ENCODE results near the gene C3orf85.

C3orf85 gene

DNA sequence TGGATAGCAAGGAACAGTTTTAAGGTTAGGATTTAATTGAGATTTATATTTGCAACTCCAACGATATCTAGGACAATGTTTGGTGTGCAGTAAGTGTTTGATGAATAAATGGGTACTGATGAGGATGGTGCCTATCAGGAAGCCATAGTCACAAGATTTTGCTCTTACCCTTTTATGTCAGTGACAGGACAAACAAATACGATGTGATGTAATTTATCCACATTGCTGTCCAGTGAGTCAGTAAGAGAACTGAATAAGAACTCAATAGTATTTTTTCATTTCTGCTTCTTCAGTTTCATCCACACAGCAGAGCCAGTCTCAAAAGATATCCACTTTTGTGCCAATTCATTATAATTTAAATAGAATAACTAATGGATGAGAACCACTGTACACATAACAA lies 18.5 kb downstream of the C3orf85 start:
- DNase-seq = no peak

DNA sequence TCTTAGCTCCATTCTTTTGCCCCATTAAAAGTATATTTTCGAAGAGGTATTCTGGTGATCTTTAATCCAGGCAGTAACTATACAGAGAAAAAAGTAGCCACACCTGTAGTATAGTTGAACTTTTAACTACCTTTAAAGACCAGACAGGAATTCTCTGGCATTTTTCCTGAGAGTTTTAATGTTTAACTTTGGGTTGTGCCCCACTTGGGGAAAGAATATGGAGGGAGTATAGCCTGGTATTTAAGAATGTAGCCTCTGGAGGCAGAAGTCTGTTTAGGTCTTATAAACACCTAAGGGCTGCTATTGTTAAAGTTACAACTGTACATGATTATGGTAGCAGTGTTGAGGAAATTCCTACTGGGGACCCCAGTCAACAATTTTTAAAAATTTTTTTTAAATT lies 19.3 kb downstream of the C3orf85 start:
- no peak for DNase-seq

DNA sequence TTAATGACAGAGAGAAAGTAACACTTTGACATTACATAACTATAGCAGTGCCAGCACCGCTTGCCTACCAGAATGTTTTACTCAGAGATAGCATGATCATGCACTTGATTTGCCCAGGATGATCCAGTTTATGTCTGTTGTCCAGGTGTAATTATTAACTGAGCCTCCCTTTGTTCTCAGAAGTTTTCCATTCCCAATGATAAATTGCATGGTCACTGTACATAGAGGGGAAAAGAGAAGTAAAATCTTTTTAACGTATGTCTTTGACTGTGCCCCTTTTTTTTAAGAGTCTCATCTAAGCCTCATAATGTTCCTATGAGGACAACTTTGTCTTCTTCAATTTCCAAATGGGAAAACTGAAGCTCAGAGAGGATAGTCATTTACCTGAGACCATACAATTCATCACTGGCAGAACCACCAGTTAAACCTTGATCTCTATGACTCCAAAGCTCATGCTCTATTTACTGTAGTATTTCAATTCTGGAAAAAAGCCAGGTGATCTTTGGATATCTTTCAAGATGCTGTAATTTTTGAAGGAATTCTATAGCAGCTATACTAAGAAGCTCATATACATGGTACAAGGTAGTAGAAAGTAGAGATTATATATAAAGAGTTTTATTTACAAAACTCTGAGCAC lies 25.1 kb downstream of the C3orf85 start:
- no peak for DNase-seq

GRCh38 chr3:109165905-109166304 lies 29.4 kb downstream of the C3orf85 start:
- DNase-seq = no peak

DNA sequence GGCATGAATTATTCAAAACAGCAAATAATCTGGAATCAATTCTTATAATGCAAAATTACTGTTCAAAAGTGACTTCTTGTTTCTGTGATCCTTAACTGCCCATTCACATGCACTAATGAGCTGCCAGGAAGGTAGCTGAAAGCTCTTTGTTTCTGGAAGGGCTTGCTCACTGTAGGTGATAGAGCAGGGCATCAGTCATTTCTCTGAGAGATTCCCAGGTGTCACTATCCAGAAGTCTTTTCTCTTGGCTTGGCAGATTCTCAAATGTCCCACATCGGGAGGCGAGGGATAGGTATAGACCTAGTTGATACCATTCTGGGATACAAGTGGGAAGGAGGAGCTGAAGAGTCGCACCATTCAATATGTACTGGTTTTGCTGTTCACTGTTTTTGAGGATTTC lies 35.0 kb downstream of the C3orf85 start:
- DNase-seq = no peak

DNA sequence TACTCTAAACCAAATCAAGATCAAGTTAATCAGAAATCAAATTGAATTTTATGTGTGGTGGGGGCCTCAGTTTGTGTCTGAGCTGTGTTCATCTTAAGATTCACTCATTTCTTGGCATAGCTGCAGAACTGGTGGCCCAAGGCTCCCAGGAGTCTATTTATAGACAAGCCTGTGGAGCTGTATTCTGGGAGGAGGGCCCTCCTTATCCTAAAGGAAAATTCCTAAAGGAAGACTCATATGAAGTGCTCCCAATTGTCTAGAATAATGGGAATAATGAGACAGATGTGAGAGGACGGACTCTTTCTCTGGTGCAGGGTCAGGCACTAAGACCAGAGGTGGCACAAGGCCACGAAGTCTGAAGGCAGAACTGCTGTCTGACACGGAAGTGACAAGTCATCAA lies 38.9 kb downstream of the C3orf85 start:
- DNase-seq = no peak

DNA sequence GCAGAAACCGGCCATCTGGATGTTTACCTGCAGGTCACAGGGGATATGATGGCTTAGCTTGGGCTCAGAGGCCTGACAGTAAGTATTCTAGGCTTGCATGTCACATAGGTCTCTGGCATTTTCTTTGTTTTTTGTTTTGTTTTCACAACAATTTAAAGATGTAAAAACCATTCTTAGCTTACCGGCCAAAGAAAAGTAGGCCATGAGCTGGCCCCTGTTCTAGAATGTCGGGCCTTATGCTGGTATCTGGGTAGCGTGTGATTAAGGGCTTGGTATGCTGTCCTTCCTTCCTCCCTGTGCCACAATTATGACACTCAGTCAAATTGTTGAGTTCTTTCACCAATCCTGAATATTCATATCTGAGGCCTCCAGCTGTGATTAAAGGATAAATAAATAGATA lies 40.2 kb downstream of the C3orf85 start:
- DNase-seq = no peak

- no peak for DNase-seq
Observed at GRCh38 chr3:109177908-109178307, 41.4 kb downstream of the C3orf85 start.

- no peak for DNase-seq
Observed at GRCh38 chr3:109178708-109179107, 42.2 kb downstream of the C3orf85 start.

- no peak for DNase-seq
Observed at GRCh38 chr3:109184726-109185125, 48.2 kb downstream of the C3orf85 start.

GRCh38 chr3:109187390-109187789 lies 50.9 kb downstream of the C3orf85 start:
- DNase-seq = no peak

DNA sequence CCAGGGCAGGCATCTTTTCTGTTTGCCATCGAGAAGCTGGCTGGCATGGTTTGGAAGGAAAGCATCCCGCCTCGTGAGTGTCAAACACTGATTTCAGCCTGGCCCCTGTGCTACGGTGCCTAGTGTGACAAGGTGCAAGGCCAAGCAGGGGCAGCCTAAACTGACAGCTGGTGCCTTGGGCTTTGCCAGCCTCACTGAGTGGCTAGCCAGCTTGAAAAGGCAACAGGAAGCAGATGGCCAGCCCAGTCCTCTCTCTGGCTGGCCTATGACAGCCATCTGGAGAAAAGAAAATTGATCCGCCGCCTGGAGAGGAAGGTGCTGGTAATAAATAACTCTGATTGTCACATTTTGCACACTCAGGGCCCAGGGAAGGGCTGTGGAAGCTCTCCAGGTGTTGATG lies 52.2 kb downstream of the C3orf85 start:
- no peak for DNase-seq

DNA sequence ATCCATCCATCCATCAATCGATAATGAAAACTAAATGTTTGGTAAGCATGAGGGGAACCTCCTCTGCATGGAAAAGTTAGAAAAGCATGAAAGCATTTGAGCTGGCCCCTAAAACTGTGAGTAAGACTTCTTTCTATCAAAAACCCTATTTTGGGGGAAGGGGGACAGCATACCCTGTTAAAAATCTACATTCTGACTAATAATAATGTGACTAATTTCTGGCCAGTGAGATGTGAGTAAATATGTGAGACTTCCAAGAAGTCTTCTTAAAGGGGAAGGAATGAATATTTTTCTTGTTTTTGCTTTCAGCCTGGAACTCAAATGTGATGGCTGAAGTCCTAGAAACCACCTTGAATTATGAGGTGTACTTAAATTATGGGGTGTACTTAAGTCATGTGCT lies 54.9 kb downstream of the C3orf85 start:
- no peak for DNase-seq

- no peak for DNase-seq
Observed at GRCh38 chr3:109195815-109196214, 59.3 kb downstream of the C3orf85 start.

All from CD4-positive, alpha-beta T cell treated with Interleukin-17A for 1 hour (primary cell).